Left lung (tissue), 10 donors: Measurements from ENCODE around the gene ANGPTL2. TPM values are rescaled to one million over a fixed set of nuclear protein-coding genes. Genes with fewer than 3 reads are reported as not detected.

Experiments used
- ATAC-seq: fragments of 200-7000 bp; cut with Tn5 transposase; one replicate; pipeline ENCODE4 v1.9.1; 2020; ENCODE audit warnings: moderate library complexity
- DNase-seq, 4 donors: peaks; one replicate each; pipeline ENCODE4 v3.0.0-alpha.2; 2013 to 2020
- H3K27ac ChIP-seq, 2 donors: fragments of 200-600 bp; sonication (generic) in 1 of 2; one replicate each; pipeline versions ENCODE4 v1.5.0 to v1.8.0; 2020 to 2021
- H3K27me3 ChIP-seq, 2 donors: fragments of 200-600 bp; sonication (generic) in 1 of 2; one replicate each; pipeline versions ENCODE4 v1.5.0 to v1.8.0; 2020 to 2021
- H3K36me3 ChIP-seq, 2 donors: fragments of 200-600 bp; sonication (generic) in 1 of 2; one replicate each; pipeline versions ENCODE4 v1.5.0 to v1.8.0; 2020 to 2021
- H3K4me1 ChIP-seq, 2 donors: fragments of 200-600 bp; one replicate each; pipeline ENCODE4 v1.8.0; 2021
- H3K4me3 ChIP-seq, 2 donors: fragments of 200-600 bp; sonication (generic) in 1 of 2; one replicate each; pipeline versions ENCODE4 v1.5.0 to v1.8.0; 2020 to 2021; ENCODE audit warnings: mild to moderate bottlenecking in 1 of 2
- H3K9me3 ChIP-seq, 2 donors: fragments of 200-600 bp; sonication (generic) in 1 of 2; one replicate each; pipeline versions ENCODE4 v1.5.0 to v1.8.0; 2020 to 2021
- CTCF ChIP-seq, 2 donors: fragments of 200-600 bp; sonication (generic) in 1 of 2; IDR thresholded peaks; one replicate each; pipeline versions ENCODE4 v1.5.0 to v1.8.0; 2021; ENCODE audit warnings: antibody characterized with exemption in 2 of 2
- intact Hi-C, 2 donors: fragments of 100-400 bp; cut with DNase I; formaldehyde crosslinking; loops; one replicate each; pipeline versions ENCODE4 v1.11.2 to v1.14.2; 2022
- polyA plus RNA-seq, 6 donors: library from polyadenylated mRNA; unstranded; fragments of 120-200 nt; gene quantifications; one replicate each; pipeline ENCODE4 v1.2.1, GENCODE V29; 2013; ENCODE audit not compliant: insufficient read length in 6 of 6
- total RNA-seq, 2 donors: library from RNA; stranded (reverse); fragmentation: NEBNext Ultra II Directional; extraction: Animal tissue kit (Norgen Biotek cat#: 25700); gene quantifications; one replicate each; pipeline ENCODE4 v1.2.1, GENCODE V29; 2021
- donor health status: DM: no; HTN: yes; CAD: no.
- donor health status: DM: no; HTN: no; CAD: no.

The ANGPTL2 gene
- total and polyA plus RNA-seq, 8 donors: 22.7 to 34.7 (median 30.1) TPM

DNA sequence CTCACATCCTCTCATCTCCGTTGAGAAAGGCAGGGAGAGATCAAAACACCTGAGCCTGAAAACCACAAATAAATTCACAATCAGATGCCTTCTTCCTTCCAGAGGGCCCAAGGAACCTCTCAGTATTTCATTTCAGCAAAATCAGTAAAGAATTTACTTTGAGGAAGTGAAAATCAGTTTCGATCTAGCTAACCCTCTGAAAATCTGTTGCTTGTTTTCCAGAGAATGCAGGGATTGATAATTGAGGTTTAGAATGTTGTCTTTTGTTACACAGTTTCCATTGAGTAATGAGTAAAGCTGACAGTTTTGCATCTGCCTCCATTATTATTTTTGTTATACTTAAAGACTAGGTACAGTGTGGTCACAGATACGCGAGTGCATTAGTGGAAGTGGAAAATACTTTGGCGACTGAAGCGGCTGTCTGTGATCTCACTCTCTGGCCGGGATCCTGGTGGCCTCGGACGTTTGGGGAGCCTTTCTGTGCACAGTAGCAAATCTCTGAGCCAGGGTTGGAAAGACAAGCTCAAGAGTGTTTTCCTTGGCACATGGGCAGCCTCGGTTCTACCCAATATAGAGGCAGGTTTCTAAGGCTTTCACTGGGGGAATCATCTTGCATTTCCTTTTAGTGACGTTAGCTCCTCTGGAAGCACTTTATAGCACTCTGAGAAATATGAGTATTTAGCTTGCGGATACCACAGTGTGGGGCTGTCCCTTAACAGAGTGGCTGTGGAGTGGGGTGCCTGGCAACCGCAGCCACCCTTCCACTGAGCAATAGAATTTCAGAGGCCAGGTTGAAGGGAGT lies 32.2 kb upstream of the ANGPTL2 start:
- Histone ChIP-seq H3K27me3 (no peaks in the 10 kb centered on the region), H3K36me3 (no peaks in the 10 kb centered on the region), H3K4me1 (peaks cover 0 to 6% of the 10 kb centered on the region in 2 donors), H3K4me3 (no peak overlapping the region), H3K9me3 (no peaks in the 10 kb centered on the region), H3K27ac (peak overlapping the region in 1 of 2 donors; percentile 49)
- TF ChIP-seq CTCF (IDR thresholded peaks at IDR 0.05): no peak
- DNase-seq: peak in 2 of 4 donors; percentile 66 to 76
- ATAC-seq: peak; percentile 96
- intact Hi-C loops: no loop called here

DNA sequence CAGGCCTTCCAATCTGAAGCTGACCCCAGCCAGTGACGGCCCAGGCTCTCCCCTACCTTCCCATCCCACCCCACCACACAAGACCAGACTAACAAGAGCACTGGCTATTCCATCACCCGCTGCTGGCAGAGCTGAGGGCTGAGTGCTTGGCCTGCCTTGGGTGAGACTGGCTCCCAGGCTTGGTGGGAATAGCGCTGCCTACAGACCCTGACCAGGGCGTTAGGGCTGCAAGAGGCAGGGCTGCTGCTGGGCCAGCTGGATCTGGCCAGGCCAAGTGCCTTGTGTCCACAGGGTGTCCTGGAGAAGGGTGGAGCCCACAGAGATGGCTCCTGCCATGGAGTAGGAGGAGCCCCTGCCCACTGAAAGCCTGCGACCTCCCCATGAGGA lies 31.6 kb upstream of the ANGPTL2 start:
- no peak overlapping the region for H3K4me3 ChIP-seq
- ATAC-seq: peak; percentile 36

DNA sequence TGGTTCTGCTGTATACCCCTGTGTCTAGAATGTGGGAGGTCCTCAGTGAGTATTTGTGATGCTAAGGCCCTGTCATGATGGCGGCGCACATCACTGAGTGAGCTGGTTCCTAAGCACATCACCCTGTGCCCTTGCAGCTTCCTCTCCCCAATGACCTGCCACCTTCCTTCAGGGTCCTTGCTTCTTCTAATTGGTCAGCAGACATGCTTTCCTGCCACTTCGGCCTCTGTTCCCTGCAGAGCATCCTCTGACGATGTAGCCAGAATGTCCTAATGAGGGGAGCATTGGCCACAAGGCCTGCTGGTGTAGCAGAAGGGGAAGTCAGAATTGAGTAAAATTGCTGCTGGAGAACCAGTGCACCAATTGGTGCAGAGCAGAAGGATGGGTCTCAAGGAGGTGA lies 31.1 kb upstream of the ANGPTL2 start:
- H3K4me3 ChIP-seq: no peak overlapping the region
- no peak for ATAC-seq
- no peaks in the 10 kb centered on the region for H3K36me3 ChIP-seq
- no peak overlapping the region for H3K27ac ChIP-seq
- no peaks in the 10 kb centered on the region for H3K27me3 ChIP-seq
- intact Hi-C loops: no loop called here
- H3K4me1 ChIP-seq: peaks cover 0 to 6% of the 10 kb centered on the region in 2 donors
- DNase-seq: no peak
- H3K9me3 ChIP-seq: no peaks in the 10 kb centered on the region
- TF ChIP-seq CTCF (IDR thresholded peaks at IDR 0.05): no peak

More for the DNA sequence above, 31.6 kb upstream of the ANGPTL2 start:
- Histone ChIP-seq H3K27ac (peak overlapping the region in 1 of 2 donors; percentile 49), H3K27me3 (no peaks in the 10 kb centered on the region), H3K9me3 (no peaks in the 10 kb centered on the region), H3K36me3 (no peaks in the 10 kb centered on the region), H3K4me1 (peaks cover 0 to 6% of the 10 kb centered on the region in 2 donors)
- TF ChIP-seq CTCF (IDR thresholded peaks at IDR 0.05): no peak
- DNase-seq: no peak
- intact Hi-C loops: no loop called here

DNA sequence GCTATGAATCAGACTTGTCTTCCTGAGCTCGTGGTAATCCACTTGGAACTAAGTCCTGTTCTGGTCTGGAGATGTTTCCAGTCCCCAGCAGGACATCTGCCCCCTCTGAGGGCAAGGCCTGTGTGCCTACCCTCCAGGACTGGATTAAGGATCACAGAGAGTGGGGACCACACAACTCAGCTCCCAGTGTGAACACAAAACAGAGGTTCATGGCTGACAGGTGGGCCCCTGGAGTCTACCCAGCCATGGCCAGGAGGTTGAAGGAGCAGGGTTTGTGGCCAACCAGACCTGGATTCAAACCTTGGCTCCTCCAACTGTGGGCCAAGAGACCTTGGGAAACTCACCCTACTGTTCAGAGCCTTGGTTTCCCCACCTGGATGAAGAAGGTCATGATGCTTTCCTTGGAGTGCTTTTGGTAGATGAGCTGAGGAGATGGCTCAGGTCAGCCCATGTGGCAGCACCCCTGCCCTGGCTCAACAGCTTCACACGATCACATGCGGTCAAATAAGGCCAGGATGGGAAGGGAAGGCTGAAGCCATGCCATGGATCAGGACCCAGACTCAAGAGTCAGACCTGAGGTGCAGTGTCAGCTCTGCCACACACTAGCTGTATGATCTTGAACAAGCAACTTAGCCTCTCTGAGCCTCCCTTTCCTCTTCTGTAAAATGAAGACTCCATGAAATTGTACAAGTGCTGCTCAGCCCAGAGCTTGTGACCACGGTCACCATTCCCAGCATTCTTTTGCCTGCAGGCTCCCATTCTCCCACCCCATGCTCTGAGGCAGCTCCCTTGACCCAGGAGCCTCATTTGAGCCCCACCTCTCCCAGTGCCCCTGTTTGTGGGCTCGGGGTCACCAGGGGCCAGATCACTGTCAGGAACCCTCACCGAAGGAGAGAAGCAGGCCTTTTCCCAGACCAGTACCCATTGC lies 27.3 kb upstream of the ANGPTL2 start:
- no peak for ATAC-seq
- no peaks in the 10 kb centered on the region for H3K9me3 ChIP-seq
- no peak overlapping the region for H3K4me3 ChIP-seq
- peaks cover 0 to 6% of the 10 kb centered on the region in 2 donors for H3K4me1 ChIP-seq
- no peaks in the 10 kb centered on the region for H3K27me3 ChIP-seq
- no peaks in the 10 kb centered on the region for H3K36me3 ChIP-seq
- no peak overlapping the region for H3K27ac ChIP-seq
- DNase-seq: no peak
- intact Hi-C loops: no loop called here
- no peak for TF ChIP-seq CTCF (IDR thresholded peaks at IDR 0.05)

- intact Hi-C loops: no loop called here
- DNase-seq (no peak), ATAC-seq (no peak)
- Histone ChIP-seq H3K27ac (no peak overlapping the region), H3K4me3 (no peak overlapping the region), H3K9me3 (no peaks in the 10 kb centered on the region), H3K4me1 (peaks cover 0 to 1% of the 10 kb centered on the region in 2 donors), H3K27me3 (no peaks in the 10 kb centered on the region), H3K36me3 (no peaks in the 10 kb centered on the region)
- no peak for TF ChIP-seq CTCF (IDR thresholded peaks at IDR 0.05)
Measured at GRCh38 chr9:127149010-127149409, 26.6 kb upstream of the ANGPTL2 start.
